HG03045 (cell line): ENCODE results near the gene MAN1A2.
A peak's percentile ranks its signal among the peaks of the same experiment; 100 is the strongest.
"Not testable (repeated sequence)": the region's sequence is repeated elsewhere in the genome, so short reads cannot be mapped to it uniquely, and the experiment has no call there.

Experiments used
- ATAC-seq: cut with Tn5 transposase; IDR thresholded peaks from one replicate; pipeline ENCODE4 v1.9.1; 2021; ENCODE audit warnings: mild to moderate bottlenecking, moderate library complexity; ENCODE audit not compliant: unreplicated experiment

MAN1A2 gene

GRCh38 chr1:117367046-117368025, at the start of gene MAN1A2:
Gene MAN1A2, plus strand, starts transcription at chr1:117367449. Its CDS starts 735 bp downstream, at chr1:117368184.
- peak; percentile 65 for ATAC-seq

GRCh38 chr1:117318011-117318410, 49.2 kb upstream of the MAN1A2 start:
- no peak for ATAC-seq

- ATAC-seq: no peak
These were observed 48.8 kb upstream of the MAN1A2 start for GRCh38 chr1:117318426-117318825.

- ATAC-seq: no peak
These were observed 46.7 kb upstream of the MAN1A2 start for GRCh38 chr1:117320515-117320914.

- ATAC-seq: no peak
These were observed 45.3 kb upstream of the MAN1A2 start for GRCh38 chr1:117321680-117322609.

GRCh38 chr1:117324357-117324756, 42.9 kb upstream of the MAN1A2 start:
- ATAC-seq: no peak

- ATAC-seq: not testable (repeated sequence)
These were observed 41.2 kb upstream of the MAN1A2 start for GRCh38 chr1:117326035-117326434.

- ATAC-seq: no peak
These were observed 40.2 kb upstream of the MAN1A2 start for GRCh38 chr1:117327011-117327410.

GRCh38 chr1:117335376-117336086, 31.7 kb upstream of the MAN1A2 start:
- no peak for ATAC-seq

- no peak for ATAC-seq
These were observed 31.0 kb upstream of the MAN1A2 start for GRCh38 chr1:117336088-117336817.

GRCh38 chr1:117339866-117340700, 27.2 kb upstream of the MAN1A2 start:
- no peak for ATAC-seq

GRCh38 chr1:117341123-117341522, 26.1 kb upstream of the MAN1A2 start:
- ATAC-seq: no peak

GRCh38 chr1:117342397-117342796, 24.9 kb upstream of the MAN1A2 start:
- no peak for ATAC-seq

- ATAC-seq: no peak
These were observed 20.9 kb upstream of the MAN1A2 start for GRCh38 chr1:117346206-117346928.

GRCh38 chr1:117347907-117348306, 19.3 kb upstream of the MAN1A2 start:
- no peak for ATAC-seq

- ATAC-seq: not testable (repeated sequence)
These were observed 14.6 kb upstream of the MAN1A2 start for GRCh38 chr1:117352695-117353094.

GRCh38 chr1:117357833-117358603, 9.2 kb upstream of the MAN1A2 start:
- ATAC-seq: not testable (repeated sequence)

- not testable (repeated sequence) for ATAC-seq
These were observed 8.7 kb upstream of the MAN1A2 start for GRCh38 chr1:117358604-117358887.
